Activated T-cell treated with anti-CD3 and anti-CD28 coated beads for 48 hours (primary cell): ENCODE results near the gene NOLC1.

Source experiments
- DNase-seq: peaks from one replicate; pipeline ENCODE4 v3.0.0-alpha.2; 2020; ENCODE audit warnings: low read depth

NOLC1 gene

GRCh38 chr10:102151774-102152544 is at the start of gene NOLC1:
TSS of gene NOLC1 (plus strand) at chr10:102152389. CDS start at chr10:102152411, 22 bp downstream.
- DNase-seq, result peak; percentile 100

- DNase-seq, result no peak
Measured at GRCh38 chr10:102102421-102102820, 49.8 kb upstream of the NOLC1 start.

GRCh38 chr10:102106998-102107397 is 45.2 kb upstream of the NOLC1 start:
- DNase-seq, result no peak

- no peak for DNase-seq
Measured at GRCh38 chr10:102109166-102110116, 42.7 kb upstream of the NOLC1 start.

- no peak for DNase-seq
Measured at GRCh38 chr10:102111276-102111675, 40.9 kb upstream of the NOLC1 start.

- no peak for DNase-seq
Measured at GRCh38 chr10:102112210-102112817, 39.9 kb upstream of the NOLC1 start.

GRCh38 chr10:102113261-102113955 is 38.8 kb upstream of the NOLC1 start:
- DNase-seq, result no peak

GRCh38 chr10:102113956-102114857 is 38.0 kb upstream of the NOLC1 start:
- DNase-seq, result no peak

- DNase-seq, result peak; percentile 87
Measured at GRCh38 chr10:102114861-102115618, 37.1 kb upstream of the NOLC1 start.

GRCh38 chr10:102115775-102116174 is 36.4 kb upstream of the NOLC1 start:
- DNase-seq, result no peak

- DNase-seq, result no peak
Measured at GRCh38 chr10:102116656-102117055, 35.5 kb upstream of the NOLC1 start.

GRCh38 chr10:102117391-102118159 is 34.6 kb upstream of the NOLC1 start:
- DNase-seq, result peak; percentile 59

GRCh38 chr10:102118867-102119266 is 33.3 kb upstream of the NOLC1 start:
- DNase-seq, result no peak

GRCh38 chr10:102119417-102120141 is 32.6 kb upstream of the NOLC1 start:
- peak; percentile 38 for DNase-seq

GRCh38 chr10:102120142-102120990 is 31.8 kb upstream of the NOLC1 start, which contains the start of gene LDB1:
TSS of gene LDB1 (minus strand) at chr10:102120368. CDS start at chr10:102120110, 258 bp downstream.
- DNase-seq, result peak; percentile 59

GRCh38 chr10:102120991-102121738 is 31.0 kb upstream of the NOLC1 start:
- DNase-seq, result no peak
